ENCODE results near the gene PDE4D.

PDE4D gene

DNA sequence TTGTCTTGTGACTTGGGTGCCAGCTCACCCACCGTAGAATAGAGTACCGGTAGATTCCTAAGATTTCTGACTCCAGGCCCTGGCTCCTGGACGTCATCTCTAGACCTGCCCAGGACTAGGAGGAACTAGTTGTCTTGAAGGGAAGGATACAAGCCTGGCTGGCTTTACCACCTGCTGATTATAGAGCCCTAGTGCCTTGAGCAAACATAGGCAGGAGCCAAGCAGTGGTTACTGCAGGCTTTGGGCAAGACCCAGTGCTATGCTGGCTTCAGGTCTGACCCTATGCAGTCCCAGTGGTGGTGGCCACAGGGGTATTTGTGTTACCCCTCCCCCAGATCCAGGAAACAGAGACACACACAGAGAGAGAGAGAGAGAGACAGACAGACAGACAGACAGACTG, 606.2 kb downstream of the PDE4D start (continued):
- TF ChIP-seq, protein P1, sequence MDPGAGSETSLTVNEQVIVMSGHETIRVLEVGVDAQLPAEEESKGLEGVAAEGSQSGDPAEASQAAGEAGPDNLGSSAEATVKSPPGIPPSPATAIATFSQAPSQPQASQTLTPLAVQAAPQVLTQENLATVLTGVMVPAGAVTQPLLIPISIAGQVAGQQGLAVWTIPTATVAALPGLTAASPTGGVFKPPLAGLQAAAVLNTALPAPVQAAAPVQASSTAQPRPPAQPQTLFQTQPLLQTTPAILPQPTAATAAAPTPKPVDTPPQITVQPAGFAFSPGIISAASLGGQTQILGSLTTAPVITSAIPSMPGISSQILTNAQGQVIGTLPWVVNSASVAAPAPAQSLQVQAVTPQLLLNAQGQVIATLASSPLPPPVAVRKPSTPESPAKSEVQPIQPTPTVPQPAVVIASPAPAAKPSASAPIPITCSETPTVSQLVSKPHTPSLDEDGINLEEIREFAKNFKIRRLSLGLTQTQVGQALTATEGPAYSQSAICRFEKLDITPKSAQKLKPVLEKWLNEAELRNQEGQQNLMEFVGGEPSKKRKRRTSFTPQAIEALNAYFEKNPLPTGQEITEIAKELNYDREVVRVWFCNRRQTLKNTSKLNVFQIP (CRISPR knock-in tag; IDR thresholded peaks at IDR 0.05; ENCODE audit: borderline replicate concordance, low read depth) = no peak
- TF ChIP-seq, protein P2, sequence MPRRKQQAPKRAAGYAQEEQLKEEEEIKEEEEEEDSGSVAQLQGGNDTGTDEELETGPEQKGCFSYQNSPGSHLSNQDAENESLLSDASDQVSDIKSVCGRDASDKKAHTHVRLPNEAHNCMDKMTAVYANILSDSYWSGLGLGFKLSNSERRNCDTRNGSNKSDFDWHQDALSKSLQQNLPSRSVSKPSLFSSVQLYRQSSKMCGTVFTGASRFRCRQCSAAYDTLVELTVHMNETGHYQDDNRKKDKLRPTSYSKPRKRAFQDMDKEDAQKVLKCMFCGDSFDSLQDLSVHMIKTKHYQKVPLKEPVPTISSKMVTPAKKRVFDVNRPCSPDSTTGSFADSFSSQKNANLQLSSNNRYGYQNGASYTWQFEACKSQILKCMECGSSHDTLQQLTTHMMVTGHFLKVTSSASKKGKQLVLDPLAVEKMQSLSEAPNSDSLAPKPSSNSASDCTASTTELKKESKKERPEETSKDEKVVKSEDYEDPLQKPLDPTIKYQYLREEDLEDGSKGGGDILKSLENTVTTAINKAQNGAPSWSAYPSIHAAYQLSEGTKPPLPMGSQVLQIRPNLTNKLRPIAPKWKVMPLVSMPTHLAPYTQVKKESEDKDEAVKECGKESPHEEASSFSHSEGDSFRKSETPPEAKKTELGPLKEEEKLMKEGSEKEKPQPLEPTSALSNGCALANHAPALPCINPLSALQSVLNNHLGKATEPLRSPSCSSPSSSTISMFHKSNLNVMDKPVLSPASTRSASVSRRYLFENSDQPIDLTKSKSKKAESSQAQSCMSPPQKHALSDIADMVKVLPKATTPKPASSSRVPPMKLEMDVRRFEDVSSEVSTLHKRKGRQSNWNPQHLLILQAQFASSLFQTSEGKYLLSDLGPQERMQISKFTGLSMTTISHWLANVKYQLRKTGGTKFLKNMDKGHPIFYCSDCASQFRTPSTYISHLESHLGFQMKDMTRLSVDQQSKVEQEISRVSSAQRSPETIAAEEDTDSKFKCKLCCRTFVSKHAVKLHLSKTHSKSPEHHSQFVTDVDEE (CRISPR knock-in tag; IDR thresholded peaks at IDR 0.05) = no peak

DNA sequence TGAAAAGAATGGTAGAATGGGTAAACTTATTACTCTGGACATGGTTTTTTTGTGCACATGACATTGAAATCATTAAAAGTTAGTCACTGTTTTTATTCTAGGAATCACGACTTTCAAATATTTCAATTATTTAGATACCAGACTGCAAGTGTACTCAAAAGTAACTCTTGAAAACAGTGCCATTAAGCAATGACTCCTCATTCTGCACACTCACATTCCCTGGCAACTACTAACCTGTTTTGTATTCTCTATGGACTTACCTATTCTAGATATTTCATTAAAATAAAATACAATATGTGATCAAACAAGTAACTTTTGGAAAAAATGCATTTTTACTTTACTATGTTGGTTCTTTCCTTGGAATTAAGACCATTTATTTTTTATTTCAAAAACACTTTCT, 607.0 kb downstream of the PDE4D start:
- TF ChIP-seq PPARA (CRISPR knock-in tag; IDR thresholded peaks at IDR 0.05; ENCODE audit: borderline replicate concordance) (no peak), RARB (CRISPR knock-in tag; IDR thresholded peaks at IDR 0.05) (no peak), OSR1 (CRISPR knock-in tag; IDR thresholded peaks at IDR 0.05) (no peak), GLIS3 (CRISPR knock-in tag; IDR thresholded peaks at IDR 0.05) (no peak), BACH2 (CRISPR knock-in tag; IDR thresholded peaks at IDR 0.05; ENCODE audit: borderline replicate concordance) (no peak), CSDC2 (CRISPR knock-in tag; IDR thresholded peaks at IDR 0.05) (no peak)
- TF ChIP-seq, protein P3, sequence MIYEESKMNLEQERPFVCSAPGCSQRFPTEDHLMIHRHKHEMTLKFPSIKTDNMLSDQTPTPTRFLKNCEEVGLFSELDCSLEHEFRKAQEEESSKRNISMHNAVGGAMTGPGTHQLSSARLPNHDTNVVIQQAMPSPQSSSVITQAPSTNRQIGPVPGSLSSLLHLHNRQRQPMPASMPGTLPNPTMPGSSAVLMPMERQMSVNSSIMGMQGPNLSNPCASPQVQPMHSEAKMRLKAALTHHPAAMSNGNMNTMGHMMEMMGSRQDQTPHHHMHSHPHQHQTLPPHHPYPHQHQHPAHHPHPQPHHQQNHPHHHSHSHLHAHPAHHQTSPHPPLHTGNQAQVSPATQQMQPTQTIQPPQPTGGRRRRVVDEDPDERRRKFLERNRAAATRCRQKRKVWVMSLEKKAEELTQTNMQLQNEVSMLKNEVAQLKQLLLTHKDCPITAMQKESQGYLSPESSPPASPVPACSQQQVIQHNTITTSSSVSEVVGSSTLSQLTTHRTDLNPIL (CRISPR knock-in tag; IDR thresholded peaks at IDR 0.05; ENCODE audit: low read depth) = no peak
- no peak for ATAC-seq

DNA sequence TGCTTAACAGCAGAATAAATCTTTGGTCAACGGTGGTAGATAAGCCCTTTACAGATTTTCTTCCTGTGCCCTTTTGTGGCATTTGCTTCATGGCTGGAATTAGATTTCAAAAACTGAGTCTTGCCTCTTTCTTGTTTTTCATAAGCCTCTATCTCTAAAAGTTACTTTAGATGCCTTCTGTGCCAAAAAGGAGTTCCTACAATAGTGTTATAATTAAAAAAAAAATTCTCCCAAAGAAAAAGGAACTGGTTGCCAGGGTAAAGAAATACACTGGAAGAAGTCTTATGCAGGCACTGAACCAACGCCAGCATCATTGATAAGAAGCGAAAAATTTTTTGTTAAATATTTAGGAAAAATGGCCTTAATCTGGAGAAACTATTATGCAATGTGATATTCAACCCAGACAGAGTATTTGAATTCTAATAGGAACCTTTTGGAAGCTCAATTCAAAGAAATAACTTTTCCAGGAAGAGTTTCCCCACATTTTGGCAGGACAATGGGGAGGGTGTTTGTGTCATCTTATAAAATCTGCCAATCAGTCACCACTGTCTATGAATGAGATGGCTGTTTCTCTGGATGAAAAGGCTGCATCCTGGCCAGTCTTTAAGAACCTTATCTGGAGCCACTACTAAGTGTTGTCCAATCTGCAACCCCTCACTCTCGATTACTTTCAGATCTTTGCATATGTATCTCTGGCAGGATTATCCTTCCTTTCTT, 608.1 kb downstream of the PDE4D start:
- TF ChIP-seq, protein P1 (CRISPR knock-in tag; IDR thresholded peaks at IDR 0.05; ENCODE audit: borderline replicate concordance, low read depth) = no peak
- TF ChIP-seq PPARA (CRISPR knock-in tag; IDR thresholded peaks at IDR 0.05; ENCODE audit: borderline replicate concordance) (no peak), RARB (CRISPR knock-in tag; IDR thresholded peaks at IDR 0.05) (no peak), ZNF70 (CRISPR knock-in tag; IDR thresholded peaks at IDR 0.05) (no peak), GLIS3 (CRISPR knock-in tag; IDR thresholded peaks at IDR 0.05) (no peak), OSR1 (CRISPR knock-in tag; IDR thresholded peaks at IDR 0.05) (no peak)
- TF ChIP-seq, protein P4, sequence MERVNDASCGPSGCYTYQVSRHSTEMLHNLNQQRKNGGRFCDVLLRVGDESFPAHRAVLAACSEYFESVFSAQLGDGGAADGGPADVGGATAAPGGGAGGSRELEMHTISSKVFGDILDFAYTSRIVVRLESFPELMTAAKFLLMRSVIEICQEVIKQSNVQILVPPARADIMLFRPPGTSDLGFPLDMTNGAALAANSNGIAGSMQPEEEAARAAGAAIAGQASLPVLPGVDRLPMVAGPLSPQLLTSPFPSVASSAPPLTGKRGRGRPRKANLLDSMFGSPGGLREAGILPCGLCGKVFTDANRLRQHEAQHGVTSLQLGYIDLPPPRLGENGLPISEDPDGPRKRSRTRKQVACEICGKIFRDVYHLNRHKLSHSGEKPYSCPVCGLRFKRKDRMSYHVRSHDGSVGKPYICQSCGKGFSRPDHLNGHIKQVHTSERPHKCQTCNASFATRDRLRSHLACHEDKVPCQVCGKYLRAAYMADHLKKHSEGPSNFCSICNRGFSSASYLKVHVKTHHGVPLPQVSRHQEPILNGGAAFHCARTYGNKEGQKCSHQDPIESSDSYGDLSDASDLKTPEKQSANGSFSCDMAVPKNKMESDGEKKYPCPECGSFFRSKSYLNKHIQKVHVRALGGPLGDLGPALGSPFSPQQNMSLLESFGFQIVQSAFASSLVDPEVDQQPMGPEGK (CRISPR knock-in tag; IDR thresholded peaks at IDR 0.05; ENCODE audit: borderline replicate concordance) = no peak
- TF ChIP-seq, protein P2 (CRISPR knock-in tag; IDR thresholded peaks at IDR 0.05) = no peak
- ATAC-seq = no peak

DNA sequence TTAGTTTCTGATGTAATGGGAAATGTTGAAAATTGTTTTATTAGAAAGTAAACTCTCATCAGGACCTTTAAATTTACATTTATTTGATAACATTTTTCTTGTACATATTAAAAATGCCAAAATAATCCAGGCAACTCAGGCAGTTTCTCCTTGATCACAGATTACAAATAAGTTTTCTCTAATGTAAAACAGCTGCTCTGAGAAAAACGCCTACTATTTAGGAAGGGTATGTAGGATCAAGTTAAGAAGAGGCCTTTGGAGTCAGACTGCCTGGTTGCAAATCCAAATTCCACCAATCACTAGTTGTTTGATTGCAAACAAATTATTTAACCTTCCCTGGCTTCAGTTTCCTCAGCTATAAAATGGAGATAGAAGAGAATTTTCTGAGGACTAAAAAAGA, 610.8 kb downstream of the PDE4D start:
- no peak for TF ChIP-seq SNAI2 (CRISPR knock-in tag; IDR thresholded peaks at IDR 0.05)
- TF ChIP-seq RARB (CRISPR knock-in tag; IDR thresholded peaks at IDR 0.05) = no peak
- TF ChIP-seq TOX (CRISPR knock-in tag; IDR thresholded peaks at IDR 0.05; ENCODE audit: borderline replicate concordance) = no peak
- no peak for TF ChIP-seq ZNF565 (CRISPR knock-in tag; conservative IDR thresholded peaks at IDR 0.05; ENCODE audit: low read depth)
- TF ChIP-seq ZNF70 (CRISPR knock-in tag; IDR thresholded peaks at IDR 0.05) = no peak
- TF ChIP-seq CSDC2 (CRISPR knock-in tag; IDR thresholded peaks at IDR 0.05) = no peak
- ATAC-seq = no peak

Measured in SK-N-SH treated with all-trans-retinoic acid at 6 μM for 48 hours (cell line).